ENCODE measurements around the gene INTS6L.

DNA sequence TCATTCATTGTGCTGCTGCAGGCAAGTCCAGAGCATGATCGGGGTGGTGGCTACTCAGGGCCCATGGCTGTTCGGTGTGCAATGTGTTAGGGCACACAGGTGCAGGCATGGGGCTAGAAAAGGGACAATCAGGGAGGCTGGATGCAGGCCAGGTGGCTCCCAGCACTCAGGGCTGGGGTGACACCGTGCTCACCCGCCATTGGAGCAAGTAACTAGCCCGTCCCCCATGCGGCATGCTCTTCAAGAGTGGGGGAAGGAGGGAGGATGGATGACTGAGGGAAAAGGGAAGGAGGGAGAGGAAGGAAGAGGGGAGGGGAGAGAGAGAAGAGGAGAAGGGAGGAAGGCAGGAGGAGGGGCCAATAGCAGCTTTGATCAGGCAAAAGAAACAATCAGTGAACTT lies 64.7 kb downstream of the INTS6L start:
- TF ChIP-seq, protein P1, sequence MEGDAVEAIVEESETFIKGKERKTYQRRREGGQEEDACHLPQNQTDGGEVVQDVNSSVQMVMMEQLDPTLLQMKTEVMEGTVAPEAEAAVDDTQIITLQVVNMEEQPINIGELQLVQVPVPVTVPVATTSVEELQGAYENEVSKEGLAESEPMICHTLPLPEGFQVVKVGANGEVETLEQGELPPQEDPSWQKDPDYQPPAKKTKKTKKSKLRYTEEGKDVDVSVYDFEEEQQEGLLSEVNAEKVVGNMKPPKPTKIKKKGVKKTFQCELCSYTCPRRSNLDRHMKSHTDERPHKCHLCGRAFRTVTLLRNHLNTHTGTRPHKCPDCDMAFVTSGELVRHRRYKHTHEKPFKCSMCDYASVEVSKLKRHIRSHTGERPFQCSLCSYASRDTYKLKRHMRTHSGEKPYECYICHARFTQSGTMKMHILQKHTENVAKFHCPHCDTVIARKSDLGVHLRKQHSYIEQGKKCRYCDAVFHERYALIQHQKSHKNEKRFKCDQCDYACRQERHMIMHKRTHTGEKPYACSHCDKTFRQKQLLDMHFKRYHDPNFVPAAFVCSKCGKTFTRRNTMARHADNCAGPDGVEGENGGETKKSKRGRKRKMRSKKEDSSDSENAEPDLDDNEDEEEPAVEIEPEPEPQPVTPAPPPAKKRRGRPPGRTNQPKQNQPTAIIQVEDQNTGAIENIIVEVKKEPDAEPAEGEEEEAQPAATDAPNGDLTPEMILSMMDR (IDR thresholded peaks at IDR 0.05; ENCODE audit: low read depth, low read length) = no peak
- TF ChIP-seq POLR2A (IDR thresholded peaks at IDR 0.05; ENCODE audit: extremely low read depth, insufficient read length) = no peak

Measured in NB4 (cell line).